Suppressor macrophage treated with lipopolysaccharide for 4 hours (primary cell): ENCODE measurements around the gene BAZ2A.
A peak's percentile ranks its signal among the peaks of the same experiment; 100 is the strongest.
"Not testable (repeated sequence)": the region's sequence is repeated elsewhere in the genome, so short reads cannot be mapped to it uniquely, and the experiment has no call there.

Source experiments
- DNase-seq: peaks from one replicate; pipeline ENCODE4 v3.0.0-alpha.2; 2020

BAZ2A gene

GRCh38 chr12:56630180-56630632, at the start of gene BAZ2A:
Gene BAZ2A, minus strand, starts transcription at chr12:56630326. Its CDS starts 12,796 bp downstream, at chr12:56617530.
- DNase-seq: peak; percentile 91

- no peak for DNase-seq
Observed at GRCh38 chr12:56678852-56679251, 48.7 kb upstream of the BAZ2A start.

- DNase-seq: no peak
Observed at GRCh38 chr12:56677680-56678079, 47.6 kb upstream of the BAZ2A start.

GRCh38 chr12:56676851-56677580, 46.9 kb upstream of the BAZ2A start:
- no peak for DNase-seq

GRCh38 chr12:56671608-56672007, 41.5 kb upstream of the BAZ2A start:
- DNase-seq: no peak

GRCh38 chr12:56670836-56671235, 40.7 kb upstream of the BAZ2A start:
- no peak for DNase-seq

- no peak for DNase-seq
Observed at GRCh38 chr12:56668197-56668457, 38.0 kb upstream of the BAZ2A start.

GRCh38 chr12:56661979-56662638, 32.0 kb upstream of the BAZ2A start:
- no peak for DNase-seq

GRCh38 chr12:56661560-56661959, 31.4 kb upstream of the BAZ2A start:
- no peak for DNase-seq

GRCh38 chr12:56658921-56659320, 28.8 kb upstream of the BAZ2A start:
- peak; percentile 46 for DNase-seq

- DNase-seq: no peak
Observed at GRCh38 chr12:56657416-56658379, 27.6 kb upstream of the BAZ2A start.

- not testable (repeated sequence) for DNase-seq
Observed at GRCh38 chr12:56653781-56654180, 23.7 kb upstream of the BAZ2A start.

GRCh38 chr12:56648023-56648422, 17.9 kb upstream of the BAZ2A start:
- not testable (repeated sequence) for DNase-seq

GRCh38 chr12:56645717-56646446, 15.8 kb upstream of the BAZ2A start, which contains the start of gene ATP5F1B:
Gene ATP5F1B, minus strand, starts transcription at chr12:56645984. Its CDS starts 21 bp downstream, at chr12:56645963.
- DNase-seq: peak; percentile 98

GRCh38 chr12:56645201-56645716, 15.1 kb upstream of the BAZ2A start:
- DNase-seq: peak; percentile 27

- DNase-seq: no peak
Observed at GRCh38 chr12:56644654-56645053, 14.5 kb upstream of the BAZ2A start.

- DNase-seq: no peak
Observed at GRCh38 chr12:56641219-56641618, 11.1 kb upstream of the BAZ2A start.

GRCh38 chr12:56637621-56638020, 7.5 kb upstream of the BAZ2A start:
- no peak for DNase-seq

- peak; percentile 91 for DNase-seq
Observed at GRCh38 chr12:56636675-56637540, 6.8 kb upstream of the BAZ2A start.

GRCh38 chr12:56635806-56636674, 5.9 kb upstream of the BAZ2A start:
- peak; percentile 87 for DNase-seq
